Right ventricle myocardium superior (tissue), 1 donor: ENCODE measurements around the gene SRA1. TPM values are rescaled to one million over a fixed set of nuclear protein-coding genes. Genes with fewer than 3 reads are reported as not detected.
"Not testable (repeated sequence)": the region's sequence is repeated elsewhere in the genome, so short reads cannot be mapped to it uniquely, and the experiment has no call there.

Source experiments
- ATAC-seq: fragments of 200-7000 bp; cut with Tn5 transposase; one replicate; pipeline ENCODE4 v1.9.1; 2020; ENCODE audit warnings: mild to moderate bottlenecking; ENCODE audit not compliant: poor library complexity
- DNase-seq: peaks from one replicate; pipeline ENCODE4 v3.0.0-alpha.2; 2020
- intact Hi-C: fragments of 100-400 bp; cut with DNase I; formaldehyde crosslinking; loops from one replicate; pipeline ENCODE4 v1.11.2; 2022
- long read RNA-seq: library from polyadenylated mRNA; unstranded; transcript quantifications from one replicate; pipeline ENCODE4 v2.0.0, GENCODE V29; 2021
- total RNA-seq: library from RNA; stranded (reverse); fragmentation: NEBNext Ultra II Directional; extraction: Animal tissue kit (Norgen Biotek cat#: 25700); gene quantifications from one replicate; pipeline ENCODE4 v1.2.1, GENCODE V29; 2021
- donor health status: DM: no; HTN: yes; CAD: no; lungs with severe emphysema.

Gene SRA1
- 23.1 TPM for total RNA-seq
- long read RNA-seq, transcript SRA1-201 (5 exons, 2,107 nt) = major isoform, 55 of 62 reads
- long read RNA-seq, partial matches to known transcripts = 0 of 62 reads
- long read RNA-seq, other reads (novel, unspliced or antisense) = 3 of 62 reads

DNA sequence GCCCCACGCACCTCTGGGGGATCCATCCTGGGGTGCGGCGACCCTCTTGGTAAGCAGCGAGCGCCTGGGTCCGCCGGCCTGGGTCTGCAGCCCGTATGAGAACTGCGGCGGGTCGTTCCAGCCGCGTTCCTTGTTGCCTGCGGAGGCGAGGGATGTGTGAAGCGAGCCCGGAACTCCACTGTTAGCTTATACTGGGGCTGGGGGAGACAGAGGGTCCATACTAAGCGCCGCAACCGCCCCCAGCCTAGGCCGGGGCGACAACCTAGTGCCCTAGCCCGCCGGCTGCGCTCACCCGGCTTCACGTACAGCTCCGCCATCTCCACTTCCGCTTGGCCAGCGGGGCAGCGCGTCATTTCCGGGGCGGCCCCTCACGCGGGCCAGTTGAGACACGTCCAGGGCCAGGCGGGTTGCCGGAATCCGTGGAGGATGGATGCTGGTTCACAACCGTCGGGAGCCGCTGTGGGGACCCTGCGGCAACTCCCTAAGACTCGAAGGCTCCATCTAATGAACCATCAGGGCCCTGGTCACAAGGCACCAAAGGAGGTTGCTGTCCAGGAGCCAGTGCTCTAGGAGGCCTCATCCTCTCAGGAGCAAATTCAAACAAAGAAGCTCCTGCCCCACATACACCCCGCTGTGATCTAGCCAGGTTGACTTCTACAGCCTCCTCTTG is at the start of gene SRA1:
SRA1 (minus strand) TSS at position 338 of the 670 bp plus-strand sequence; CDS start at position 317, 21 bp downstream.
- ATAC-seq = peak; percentile 98
- intact Hi-C loops = no loop called here
- peak; percentile 97 for DNase-seq

DNA sequence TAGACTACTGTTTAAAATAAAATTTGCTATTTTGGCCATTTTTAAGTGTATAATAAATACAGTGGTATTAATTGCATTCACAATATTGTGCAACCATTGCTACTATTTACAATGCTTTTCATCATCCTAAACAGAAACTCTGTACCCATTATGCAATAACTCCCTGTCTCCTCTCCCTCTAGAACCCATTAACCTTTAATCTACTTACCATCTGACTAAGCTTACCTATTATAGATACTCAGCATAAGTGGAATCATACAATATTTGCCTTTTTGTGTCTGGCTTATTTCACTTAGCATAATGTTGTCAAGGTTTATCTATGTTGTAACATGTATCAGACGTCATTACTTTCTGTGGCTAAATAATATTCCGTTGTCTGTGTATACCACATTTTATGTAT is 49.8 kb upstream of the SRA1 start:
- no peak for DNase-seq
- intact Hi-C loops = no loop called here

DNA sequence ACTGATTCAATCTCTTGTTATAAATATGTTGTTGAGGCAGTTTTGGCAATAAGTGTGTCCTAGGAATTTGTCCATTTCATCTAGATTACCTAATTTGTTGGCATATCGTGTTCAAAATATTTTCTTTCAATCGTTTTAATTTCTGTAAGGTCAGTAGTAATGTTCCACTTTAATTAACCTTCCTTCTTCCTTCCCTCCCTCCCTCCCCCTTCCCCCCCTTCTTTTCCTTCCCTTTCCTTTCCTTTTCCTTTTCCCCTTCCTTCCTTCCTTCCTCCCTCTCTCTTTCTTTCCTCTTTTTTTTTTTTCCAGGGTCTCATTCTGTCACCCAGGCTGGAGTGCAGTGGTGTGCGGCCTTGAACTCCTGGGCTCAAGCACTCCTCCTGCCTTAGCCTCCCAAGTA is 48.6 kb upstream of the SRA1 start:
- ATAC-seq (no peak), DNase-seq (no peak)
- intact Hi-C loops = no loop called here

More for the DNA sequence above, 49.8 kb upstream of the SRA1 start:
- no peak for ATAC-seq

DNA sequence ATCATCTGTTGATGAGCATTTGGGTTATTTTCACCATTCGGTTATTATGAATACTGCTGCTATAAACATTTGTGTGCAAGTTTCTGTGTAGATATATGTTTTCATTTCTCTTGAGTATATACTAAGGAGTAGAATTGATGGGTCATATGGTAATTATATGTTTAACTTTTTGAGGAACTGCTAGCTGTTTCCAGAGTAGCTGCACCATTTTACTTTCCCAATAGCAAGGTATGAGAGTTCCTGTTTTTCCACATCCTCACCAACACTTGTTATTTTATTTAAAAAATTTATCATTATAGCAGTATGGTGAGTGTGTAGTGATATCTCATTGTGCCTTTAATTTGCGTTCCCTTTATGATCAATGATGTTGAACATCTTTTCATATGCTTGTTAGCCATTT is 46.5 kb upstream of the SRA1 start:
- intact Hi-C loops = no loop called here
- ATAC-seq (no peak), DNase-seq (no peak)

DNA sequence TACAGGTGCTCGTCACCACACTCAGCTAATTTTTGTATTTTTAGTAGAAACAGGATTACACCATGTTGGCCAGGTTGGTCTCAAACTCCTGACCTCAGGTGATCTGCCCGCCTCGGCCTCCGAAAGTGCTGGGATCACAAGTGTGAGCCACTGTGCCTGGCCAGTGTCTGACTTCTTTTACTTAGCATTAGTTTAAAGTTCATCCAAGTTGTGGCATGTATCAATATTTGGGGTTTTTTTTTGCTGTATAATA is 46.1 kb upstream of the SRA1 start:
- intact Hi-C loops, ATAC-seq, DNase-seq: not testable (repeated sequence)

DNA sequence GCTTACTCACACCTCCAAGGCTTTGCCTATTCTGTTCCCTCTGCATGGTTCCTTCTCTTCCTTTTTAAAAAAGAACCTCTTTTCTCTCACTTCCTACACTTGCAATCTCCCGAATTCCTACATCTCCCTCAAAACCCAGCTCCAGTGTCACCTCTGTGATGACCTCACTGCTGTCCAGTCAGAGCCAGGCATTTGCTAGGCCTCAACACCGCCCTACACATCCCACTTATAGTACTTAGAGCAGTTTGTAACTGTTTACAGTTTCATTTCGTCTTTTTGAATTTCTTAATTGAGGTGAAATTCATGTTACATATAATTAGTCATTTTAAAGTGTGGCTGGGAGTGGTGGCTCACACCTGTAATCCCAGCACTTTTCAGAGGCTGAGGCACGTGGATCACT is 44.9 kb upstream of the SRA1 start:
- intact Hi-C loops = no loop called here
- ATAC-seq = peak; percentile 36
- no peak for DNase-seq

DNA sequence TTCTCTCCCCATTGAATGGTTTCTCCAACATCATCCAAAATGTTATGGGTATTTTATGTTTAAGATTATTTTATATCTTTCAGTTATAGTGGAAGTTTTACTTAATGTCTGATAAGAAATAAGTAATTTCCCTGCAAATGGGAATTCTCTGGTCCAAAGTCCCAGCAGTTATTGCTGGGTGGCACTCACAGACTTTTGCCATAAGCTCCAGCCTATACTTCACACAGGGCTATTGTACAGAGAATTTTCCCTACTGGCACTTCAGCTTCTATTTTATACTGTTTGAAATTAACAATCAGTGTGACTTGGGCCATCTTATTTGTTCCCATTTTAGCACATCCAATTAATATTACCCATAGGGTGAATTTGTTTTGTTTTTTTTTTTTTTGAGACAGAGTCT is 42.8 kb upstream of the SRA1 start:
- ATAC-seq (no peak), DNase-seq (no peak)
- intact Hi-C loops = no loop called here

DNA sequence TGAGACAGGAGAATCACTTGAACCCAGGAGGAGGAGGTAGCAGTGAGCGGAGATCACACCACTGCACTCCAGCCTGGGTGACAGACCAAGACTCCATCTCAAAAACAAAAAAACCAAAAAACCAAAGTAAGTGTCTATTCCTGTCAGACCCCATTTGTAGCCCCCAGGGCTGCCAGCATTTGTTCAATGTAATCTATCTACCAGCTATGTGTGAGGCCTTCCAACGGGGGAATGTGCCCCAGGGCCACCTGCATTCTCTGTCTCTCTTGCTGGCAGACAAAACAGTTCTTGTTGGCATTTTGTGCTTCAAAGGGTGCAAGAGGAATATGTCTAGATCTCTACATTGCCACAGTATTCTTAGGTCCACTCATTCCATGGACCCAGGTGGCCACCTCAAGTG is 41.6 kb upstream of the SRA1 start:
- intact Hi-C loops = no loop called here
- DNase-seq (no peak), ATAC-seq (no peak)

DNA sequence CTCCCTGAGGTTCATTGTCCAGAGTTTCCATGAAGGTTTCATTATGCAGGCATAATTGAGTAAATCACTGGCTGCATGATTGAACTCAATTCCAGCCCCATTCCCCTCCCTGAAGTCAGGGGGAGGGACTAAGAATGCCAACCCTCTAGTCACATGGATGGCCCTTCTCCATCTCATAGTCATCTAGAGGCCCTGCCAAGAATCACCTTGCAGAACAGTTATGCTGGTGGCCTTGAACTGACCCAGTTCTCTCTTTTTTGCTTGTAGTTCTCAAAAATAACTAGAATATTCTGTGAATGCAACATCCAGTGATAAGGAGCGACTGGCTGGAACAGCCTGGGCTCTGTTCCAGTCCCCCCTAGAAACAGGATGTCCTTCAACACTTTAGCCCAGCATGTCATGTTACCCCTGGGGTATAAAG is 39.1 kb upstream of the SRA1 start:
- ATAC-seq (peak; percentile 51), DNase-seq (no peak)
- intact Hi-C loops = no loop called here

DNA sequence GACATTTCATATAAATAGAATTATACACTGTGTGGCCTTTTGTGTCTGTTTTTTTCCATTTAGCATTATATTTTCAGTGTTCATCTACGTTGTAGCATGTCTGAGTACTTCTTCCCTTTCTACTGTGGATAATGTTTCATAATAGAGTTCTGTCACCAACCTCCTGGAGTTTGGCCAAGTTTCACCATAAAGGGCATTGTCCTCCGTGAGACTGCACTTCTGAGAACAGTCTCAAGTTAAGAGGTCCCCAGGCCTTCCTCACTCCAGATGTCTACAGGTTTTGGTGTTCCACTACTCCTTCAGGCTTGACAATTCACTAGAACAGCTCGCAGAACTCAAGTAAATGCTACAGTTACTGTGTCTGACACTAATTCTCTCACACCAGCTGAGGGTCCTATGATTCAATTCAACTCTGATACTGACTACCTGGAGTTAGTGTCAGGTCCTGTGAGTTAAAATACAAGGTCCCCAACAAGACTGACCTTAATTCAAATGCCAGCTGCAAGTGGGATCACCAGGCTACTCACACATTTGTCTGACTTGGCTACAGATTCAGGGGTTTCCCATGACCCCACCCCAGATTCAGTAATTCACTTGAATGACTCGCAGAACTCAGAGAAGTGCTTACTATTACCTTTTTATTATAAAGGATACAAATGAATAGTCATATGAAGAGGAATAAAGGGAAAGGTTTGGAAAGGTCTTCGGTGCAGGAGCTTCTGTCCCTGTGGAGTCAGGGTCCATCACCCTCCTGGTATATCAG is 38.4 kb upstream of the SRA1 start:
- ATAC-seq = peak; percentile 86
- intact Hi-C loops = no loop called here

DNA sequence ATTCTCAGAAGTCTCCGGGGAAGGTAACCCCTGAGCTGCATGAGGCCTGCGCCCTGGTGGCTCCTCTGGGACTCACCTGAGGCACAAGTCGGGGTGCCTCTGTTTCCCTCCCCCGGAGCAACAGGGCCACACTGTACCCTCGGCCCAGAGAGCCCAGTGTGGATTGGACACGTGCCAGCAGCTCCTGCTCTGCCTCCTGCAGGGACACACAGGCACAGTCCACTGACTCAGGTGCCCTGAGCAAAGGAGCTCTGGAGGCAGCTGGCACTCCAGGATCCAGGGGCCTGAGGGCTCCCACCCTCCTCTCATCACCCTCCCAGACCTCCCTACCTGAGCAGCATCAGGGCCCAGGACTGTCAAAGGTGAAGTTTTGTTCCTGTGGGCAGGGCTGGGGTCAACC is 36.9 kb upstream of the SRA1 start:
- DNase-seq (no peak), ATAC-seq (no peak)
- intact Hi-C loops = no loop called here

More for the DNA sequence above, 38.4 kb upstream of the SRA1 start:
- no peak for DNase-seq

DNA sequence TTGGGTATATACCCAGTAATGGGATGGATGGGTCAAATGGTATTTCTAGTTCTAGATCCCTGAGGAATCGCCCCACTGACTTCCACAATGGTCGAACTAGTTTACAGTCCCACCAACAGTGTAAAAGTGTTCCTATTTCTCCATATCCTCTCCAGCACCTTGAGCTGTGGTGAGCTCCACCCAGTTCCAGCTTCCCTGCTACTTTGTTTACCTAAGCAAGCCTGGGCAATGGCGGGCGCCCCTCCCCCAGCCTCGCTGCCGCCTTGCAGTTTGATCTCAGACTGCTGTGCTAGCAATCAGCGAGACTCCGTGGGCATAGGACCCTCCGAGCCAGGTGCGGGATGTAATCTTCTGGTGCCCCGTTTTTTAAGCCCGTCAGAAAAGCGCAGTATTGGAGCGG is 35.8 kb upstream of the SRA1 start:
- intact Hi-C loops, DNase-seq, ATAC-seq: not testable (repeated sequence)

DNA sequence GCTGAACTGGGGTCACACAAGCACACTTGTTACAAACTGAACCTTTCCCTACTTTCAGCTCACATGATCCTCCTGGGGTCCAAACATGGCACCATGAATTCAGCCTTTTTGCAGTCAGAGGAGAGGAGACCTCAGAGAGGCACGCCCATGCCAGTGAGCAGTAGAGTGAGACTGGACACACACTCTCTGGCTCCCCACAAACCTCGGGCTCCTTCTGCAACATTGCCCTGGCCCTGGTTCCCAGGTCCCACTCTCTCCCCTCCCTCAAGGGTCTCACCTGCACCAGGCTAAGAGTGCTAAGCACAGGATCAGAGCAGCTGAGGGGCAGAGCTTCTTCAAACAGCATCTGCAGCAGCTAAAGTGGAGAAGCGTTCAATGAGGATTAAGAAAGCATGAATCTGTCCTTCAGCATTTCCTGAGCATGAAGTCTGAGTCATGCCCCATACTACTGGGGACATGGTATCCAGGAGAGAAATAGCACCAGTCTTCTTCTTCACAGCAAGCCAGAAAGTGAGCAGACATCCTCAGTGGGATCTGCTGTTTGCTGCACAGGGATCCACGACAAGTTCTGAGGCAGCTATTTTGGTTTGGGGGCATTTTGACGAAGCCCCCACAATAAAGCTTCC is 34.6 kb upstream of the SRA1 start:
- intact Hi-C loops = no loop called here
- no peak for DNase-seq
- no peak for ATAC-seq

DNA sequence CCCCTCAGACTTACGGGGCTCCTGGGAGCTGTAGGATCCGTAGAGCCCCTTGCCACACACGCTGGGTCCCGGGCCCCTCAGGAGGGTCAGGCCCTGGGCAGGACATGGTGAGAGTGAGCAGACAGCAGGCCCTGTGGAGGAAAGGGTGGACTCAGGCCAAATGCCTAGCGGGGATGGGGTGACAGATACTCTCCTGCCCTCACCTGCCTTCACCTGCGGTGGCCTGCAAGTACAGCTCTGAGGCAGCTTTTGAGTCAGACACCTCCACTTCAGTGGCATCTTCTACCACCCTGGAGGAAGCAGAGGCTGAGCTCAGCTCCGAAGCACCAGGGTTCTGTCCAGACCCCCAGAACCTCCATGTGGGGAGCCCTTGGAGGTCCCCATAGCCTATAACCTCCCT is 33.6 kb upstream of the SRA1 start:
- intact Hi-C loops = no loop called here
- no peak for ATAC-seq

DNA sequence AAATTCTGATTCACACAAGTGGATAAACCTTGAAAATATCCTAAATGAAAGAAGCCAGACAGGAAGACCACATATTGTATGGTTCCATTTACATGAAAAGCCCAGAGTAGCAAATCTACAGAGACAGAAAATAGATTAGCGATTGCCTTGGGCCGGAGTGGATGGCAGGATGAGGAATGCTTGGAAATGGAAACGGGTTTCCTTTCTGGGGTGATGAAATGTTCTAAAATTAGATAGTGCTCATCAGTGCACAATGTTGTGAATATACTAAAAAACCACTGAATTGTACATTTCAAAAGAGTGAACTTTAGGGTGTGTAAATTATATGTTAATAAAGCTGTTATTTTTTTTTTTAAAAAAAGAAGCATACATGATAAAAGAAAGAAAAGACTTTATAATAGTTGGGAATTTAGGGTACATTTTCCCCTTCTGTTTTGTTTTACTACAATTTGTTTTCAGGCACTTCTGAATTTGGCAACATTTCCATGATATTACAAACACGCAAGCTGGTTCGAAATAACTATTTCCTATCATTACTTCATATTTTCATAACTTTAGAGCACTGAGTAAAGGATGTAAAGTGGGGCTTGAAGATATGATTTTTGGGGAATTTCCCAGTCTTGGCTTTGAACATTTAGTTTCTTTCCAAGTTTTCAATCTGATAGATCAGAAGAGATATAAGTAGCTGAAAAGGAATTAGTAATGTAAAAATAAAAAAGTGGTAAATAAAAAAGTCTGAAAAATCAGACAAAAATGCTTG is 31.2 kb upstream of the SRA1 start:
- peak; percentile 73 for ATAC-seq
- DNase-seq = no peak
- intact Hi-C loops = no loop called here

More for the DNA sequence above, 33.6 kb upstream of the SRA1 start:
- no peak for DNase-seq

DNA sequence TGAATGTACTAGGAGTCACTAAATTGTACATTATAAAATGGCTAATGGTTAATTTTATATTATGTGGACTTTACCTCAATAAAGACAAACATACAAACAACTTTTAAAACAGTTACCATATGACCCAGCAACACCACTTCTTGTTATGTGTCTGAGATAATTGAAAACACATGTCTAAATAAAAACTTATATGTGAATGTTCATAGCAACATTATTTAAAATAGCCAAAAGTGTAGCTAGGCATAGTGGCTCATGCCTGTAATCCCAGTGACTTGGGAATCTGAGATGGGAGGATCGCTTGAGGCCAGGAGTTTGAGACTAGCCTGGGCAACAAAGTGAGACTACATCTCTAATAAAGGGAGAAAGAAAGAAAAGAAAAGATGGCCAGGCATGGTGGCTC is 30.2 kb upstream of the SRA1 start:
- ATAC-seq (no peak), DNase-seq (no peak)
- intact Hi-C loops = no loop called here

DNA sequence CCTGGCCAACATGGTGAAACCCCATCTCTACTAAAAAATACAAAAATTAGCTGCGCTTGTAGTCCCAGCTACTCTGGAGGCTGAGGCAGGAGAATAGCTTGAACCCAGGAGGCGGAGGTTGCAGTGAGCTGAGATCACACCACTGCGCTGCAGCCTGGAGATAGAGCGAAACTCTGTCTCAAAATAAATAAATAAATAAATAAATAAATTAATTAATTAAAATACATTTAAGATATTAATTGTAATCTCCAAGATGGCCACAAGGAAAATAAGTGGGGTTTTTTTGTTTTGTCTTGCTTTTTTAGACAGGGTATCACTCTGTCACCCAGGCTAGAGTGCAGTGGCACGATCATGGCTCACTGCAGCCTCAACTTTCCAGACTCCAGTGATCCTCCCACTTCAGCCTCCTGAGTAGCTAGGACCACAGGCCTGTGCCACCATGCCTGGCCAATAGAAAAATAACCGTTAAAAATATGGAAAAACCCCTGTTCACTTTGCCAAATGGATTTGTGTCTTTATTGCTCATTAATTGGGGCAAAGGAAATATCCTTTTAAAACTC is 22.0 kb upstream of the SRA1 start:
- DNase-seq, ATAC-seq, intact Hi-C loops: not testable (repeated sequence)

DNA sequence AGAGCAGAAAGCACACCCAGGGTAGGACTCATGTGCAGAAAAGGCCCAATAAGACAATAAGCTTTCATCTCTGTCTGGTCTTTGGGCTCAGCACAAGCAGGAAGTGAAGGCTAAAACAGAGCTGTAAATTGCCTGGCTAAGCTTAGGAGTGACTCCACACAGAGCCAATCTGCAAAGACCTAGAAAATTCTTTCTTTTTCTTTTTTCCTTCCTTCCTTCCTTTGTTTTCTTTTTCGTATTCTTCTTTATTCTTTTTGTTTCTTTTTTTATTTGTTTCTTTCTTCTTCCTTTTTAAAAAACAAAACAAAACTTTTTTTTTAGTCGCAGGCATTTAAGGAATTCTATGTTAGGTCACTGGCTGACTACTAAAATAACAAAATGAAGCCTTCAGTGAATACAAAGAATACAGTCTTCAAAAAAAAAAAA is 19.5 kb upstream of the SRA1 start:
- no peak for DNase-seq
- intact Hi-C loops = no loop called here

DNA sequence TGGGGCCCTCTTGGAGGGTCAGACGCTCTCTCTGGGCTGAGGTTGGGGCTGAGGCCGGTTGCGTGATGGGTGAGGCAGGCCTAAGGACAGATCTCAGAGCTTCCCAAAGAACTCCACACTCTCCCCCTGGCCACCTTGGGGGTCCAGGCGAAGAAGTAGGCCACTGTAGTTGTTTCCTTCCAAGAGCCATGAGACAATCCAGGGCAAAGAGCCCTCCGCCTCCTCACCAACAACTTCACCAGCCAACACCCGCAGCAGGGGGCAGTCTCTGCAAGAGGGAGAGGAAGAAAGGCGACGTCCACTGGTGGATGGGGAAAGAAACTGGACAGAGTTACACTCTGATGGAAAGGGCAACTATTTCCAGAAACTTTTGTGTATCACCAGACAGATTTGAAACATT is 18.0 kb upstream of the SRA1 start:
- intact Hi-C loops = no loop called here
- DNase-seq (peak; percentile 73), ATAC-seq (peak; percentile 73)

More for the DNA sequence above, 19.5 kb upstream of the SRA1 start:
- peak; percentile 50 for ATAC-seq
